Measurements from ENCODE around the gene RET.

DNA sequence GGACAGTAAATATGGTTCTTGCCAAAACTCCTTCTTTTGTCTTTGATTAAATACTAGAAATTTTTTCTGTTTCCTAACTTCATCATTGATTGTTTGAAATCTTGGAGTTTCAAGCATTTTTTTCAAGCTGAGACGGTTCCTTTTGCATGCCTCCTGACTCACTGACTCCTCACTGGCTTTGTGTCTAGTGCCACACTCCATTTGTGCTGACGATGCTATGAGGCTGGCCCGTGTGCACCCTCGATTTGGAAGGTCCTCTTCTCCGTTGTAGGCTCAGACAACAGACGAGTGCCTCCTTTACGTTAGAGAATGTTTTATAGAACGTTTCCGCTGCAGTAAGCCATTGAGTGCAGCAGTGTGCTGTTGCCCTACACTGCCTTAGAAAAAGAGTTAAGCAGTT lies 50.6 kb downstream of the RET start:
- TF ChIP-seq POLR2A (IDR thresholded peaks at IDR 0.05) (no peak), CTCF (IDR thresholded peaks at IDR 0.05) (no peak)

All from tibial nerve (tissue), 3 donors.